Aorta (tissue), 4 donors: ENCODE measurements around the gene CDC42EP1. TPM values are rescaled to one million over a fixed set of nuclear protein-coding genes. Genes with fewer than 3 reads are reported as not detected.

Experiments
- polyA plus RNA-seq, 2 donors: library from polyadenylated mRNA; stranded (reverse); fragments of 200-250 nt; gene quantifications; one replicate each; pipeline ENCODE4 v1.2.3, GENCODE V29; 2013
- total RNA-seq, 2 donors: library from RNA; stranded (reverse); fragmentation: NEBNext Ultra II Directional; extraction: Animal tissue kit (Norgen Biotek cat#: 25700); gene quantifications; one replicate each; pipeline ENCODE4 v1.2.1, GENCODE V29; 2021
- donor health status: healthy with polysubstance abuse.
- donor health status: Bipolar disorder and iron deficiency.
- donor health status: DM: no; HTN: no; CAD: no.
- donor health status: DM: yes; HTN: yes; CAD: no.

The CDC42EP1 gene
- total and polyA plus RNA-seq, 4 donors: 26.0 to 76.3 (median 56.9) TPM

Other genes starting within 250 kb of the CDC42EP1 start
- gene ELFN2, start 133.0 kb upstream of the CDC42EP1 start, total RNA-seq: under 1 TPM; 0.06 to 0.24 TPM
- gene ELFN2, start 133.0 kb upstream of the CDC42EP1 start, polyA plus RNA-seq: not detected
- gene MFNG, start 74.1 kb upstream of the CDC42EP1 start, total RNA-seq: 10 to 100 TPM; 22.8 to 35.4 TPM
- gene MFNG, start 74.1 kb upstream of the CDC42EP1 start, polyA plus RNA-seq: 10 to 100 TPM in 1 of 2 donors, 1 to 10 TPM in 1; 6.7 to 12.0 TPM
- 10 to 100 TPM; 10.1 to 24.9 TPM for gene CARD10, start 41.1 kb upstream of the CDC42EP1 start, total RNA-seq
- 1 to 10 TPM; 2.2 to 8.8 TPM for gene CARD10, start 41.1 kb upstream of the CDC42EP1 start, polyA plus RNA-seq
- gene LGALS2, start 19.6 kb downstream of the CDC42EP1 start, total RNA-seq: 1 to 10 TPM in 1 of 2 donors, not detected in 1; 2.1 TPM
- 10 to 100 TPM in 1 of 2 donors, not detected in 1; 22.8 TPM for gene LGALS2, start 19.6 kb downstream of the CDC42EP1 start, polyA plus RNA-seq
- gene GGA1, start 48.4 kb downstream of the CDC42EP1 start, total RNA-seq: 10 to 100 TPM; 35.7 to 62.7 TPM
- 10 to 100 TPM; 14.4 to 68.7 TPM for gene GGA1, start 48.4 kb downstream of the CDC42EP1 start, polyA plus RNA-seq
- 10 to 100 TPM in 1 of 2 donors, 1 to 10 TPM in 1; 7.2 to 18.2 TPM for gene SH3BP1, start 79.2 kb downstream of the CDC42EP1 start, total RNA-seq
- 10 to 100 TPM in 1 of 2 donors, 1 to 10 TPM in 1; 3.5 to 14.8 TPM for gene SH3BP1, start 79.2 kb downstream of the CDC42EP1 start, polyA plus RNA-seq
- gene PDXP, start 98.2 kb downstream of the CDC42EP1 start, total RNA-seq: 1 to 10 TPM; 4.0 to 5.5 TPM
- 10 to 100 TPM in 1 of 2 donors, 1 to 10 TPM in 1; 4.7 to 16.2 TPM for gene PDXP, start 98.2 kb downstream of the CDC42EP1 start, polyA plus RNA-seq
- 1,000 to 10,000 TPM; 1,050 to 1,178 TPM for gene LGALS1, start 115.2 kb downstream of the CDC42EP1 start, total RNA-seq
- gene LGALS1, start 115.2 kb downstream of the CDC42EP1 start, polyA plus RNA-seq: 1,000 to 10,000 TPM; 1,845 to 3,139 TPM
- gene NOL12, start 125.9 kb downstream of the CDC42EP1 start, total RNA-seq: 10 to 100 TPM; 11.1 to 15.4 TPM
- gene NOL12, start 125.9 kb downstream of the CDC42EP1 start, polyA plus RNA-seq: 10 to 100 TPM; 13.0 to 19.0 TPM
- gene TRIOBP, start 136.6 kb downstream of the CDC42EP1 start, total RNA-seq: 100 to 1,000 TPM in 1 of 2 donors, 10 to 100 TPM in 1; 86.0 to 113 TPM
- gene TRIOBP, start 136.6 kb downstream of the CDC42EP1 start, polyA plus RNA-seq: 10 to 100 TPM; 26.9 to 59.1 TPM
- 1 to 10 TPM; 4.4 to 5.8 TPM for gene GCAT, start 247.5 kb downstream of the CDC42EP1 start, total RNA-seq
- 10 to 100 TPM in 1 of 2 donors, 1 to 10 TPM in 1; 6.9 to 21.4 TPM for gene GCAT, start 247.5 kb downstream of the CDC42EP1 start, polyA plus RNA-seq